NCI-H1930 (cell line): Measurements from ENCODE around the gene MRC2.
"Not testable (repeated sequence)": the region's sequence is repeated elsewhere in the genome, so short reads cannot be mapped to it uniquely, and the experiment has no call there.

Experiments
- DNase-seq, 2 experiments: peaks; one replicate each; lab custom pipeline; 2025; lab: John Stamatoyannopoulos, UW

Gene MRC2

DNA sequence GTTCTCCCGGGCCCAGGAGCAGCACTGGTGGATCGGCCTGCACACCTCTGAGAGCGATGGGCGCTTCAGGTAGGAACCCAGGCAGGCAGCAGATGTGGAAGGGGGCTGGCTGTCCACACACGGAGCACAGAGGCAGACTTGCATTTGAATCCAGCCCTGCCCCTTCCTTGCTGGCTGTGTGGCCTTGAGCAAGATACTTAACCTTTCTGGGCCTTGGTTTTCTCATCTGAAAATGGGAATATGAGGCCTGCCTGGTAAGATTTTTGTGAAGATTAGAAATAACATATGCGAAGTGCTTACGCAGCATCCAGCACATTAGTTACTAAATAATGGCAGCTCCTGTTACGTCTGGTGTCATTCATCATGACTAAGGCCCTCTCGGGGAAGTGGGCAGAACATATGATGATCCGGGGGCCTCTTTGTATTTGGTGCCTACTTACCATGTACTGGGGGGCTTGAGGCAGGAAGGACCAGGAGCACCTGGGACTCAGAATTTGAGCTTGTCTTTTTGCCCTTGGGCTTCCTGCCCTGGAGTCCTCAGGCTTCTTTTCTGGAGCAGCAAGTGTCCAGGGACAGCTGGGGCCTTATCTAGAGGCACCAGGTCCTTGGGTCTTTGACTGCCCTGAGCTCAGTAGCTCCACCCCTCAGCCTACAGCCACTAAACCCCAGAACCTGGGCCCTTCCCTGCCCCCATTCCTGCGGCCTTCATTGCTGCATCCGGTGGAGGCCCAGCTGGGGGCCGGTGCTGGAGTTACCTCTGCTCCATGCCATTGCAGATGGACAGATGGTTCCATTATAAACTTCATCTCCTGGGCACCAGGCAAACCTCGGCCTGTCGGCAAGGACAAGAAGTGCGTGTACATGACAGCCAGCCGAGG, 53.8 kb downstream of the MRC2 start:
- DNase-seq: no peak

DNA sequence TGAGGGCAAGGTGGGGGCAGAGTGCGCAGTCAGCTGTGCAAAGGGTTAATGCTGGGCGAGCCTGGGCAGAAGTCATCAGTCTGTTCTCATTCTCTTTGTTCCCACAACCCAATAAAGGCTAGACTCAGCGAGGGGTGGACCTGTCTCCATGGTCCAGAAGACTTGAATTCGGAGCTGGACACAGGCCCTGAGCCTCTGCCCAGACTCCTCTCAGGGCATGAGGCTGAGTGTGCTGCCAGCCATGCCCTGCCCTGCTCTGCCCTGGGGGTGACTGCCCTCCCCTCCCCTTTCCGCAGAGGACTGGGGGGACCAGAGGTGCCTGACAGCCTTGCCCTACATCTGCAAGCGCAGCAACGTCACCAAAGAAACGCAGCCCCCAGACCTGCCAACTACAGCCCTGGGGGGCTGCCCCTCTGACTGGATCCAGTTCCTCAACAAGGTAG, 54.5 kb downstream of the MRC2 start:
- no peak for DNase-seq

GRCh38 chr17:62684179-62684578, 56.7 kb downstream of the MRC2 start:
- no peak for DNase-seq

- no peak for DNase-seq
These were observed 60.5 kb downstream of the MRC2 start for GRCh38 chr17:62687997-62688396.

GRCh38 chr17:62688398-62689160, 61.1 kb downstream of the MRC2 start:
- no peak for DNase-seq

DNA sequence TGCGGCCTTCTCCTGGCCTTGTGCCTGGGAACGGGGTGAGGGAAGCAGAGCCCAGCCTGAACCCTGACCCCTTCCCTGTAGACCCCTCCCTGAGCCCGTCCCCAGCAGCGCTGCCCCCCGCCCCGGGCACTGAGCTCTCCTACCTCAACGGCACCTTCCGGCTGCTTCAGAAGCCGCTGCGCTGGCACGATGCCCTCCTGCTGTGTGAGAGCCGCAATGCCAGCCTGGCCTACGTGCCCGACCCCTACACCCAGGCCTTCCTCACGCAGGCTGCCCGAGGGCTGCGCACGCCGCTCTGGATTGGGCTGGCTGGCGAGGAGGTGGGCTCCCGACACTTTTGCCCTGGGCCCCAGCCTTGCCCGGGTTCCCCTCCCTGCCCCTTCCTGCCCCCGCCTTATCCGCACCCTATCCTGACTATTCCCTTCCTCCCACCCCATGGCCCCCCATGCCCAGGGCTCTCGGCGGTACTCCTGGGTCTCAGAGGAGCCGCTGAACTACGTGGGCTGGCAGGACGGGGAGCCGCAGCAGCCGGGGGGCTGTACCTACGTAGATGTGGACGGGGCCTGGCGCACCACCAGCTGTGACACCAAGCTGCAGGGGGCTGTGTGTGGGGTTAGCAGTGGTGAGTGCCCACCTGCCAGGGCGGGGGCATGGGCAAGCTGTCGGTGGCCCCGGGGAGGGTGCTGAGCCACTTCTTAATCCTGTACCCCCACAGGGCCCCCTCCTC, 62.1 kb downstream of the MRC2 start:
- no peak for DNase-seq

GRCh38 chr17:62690168-62690897, 62.9 kb downstream of the MRC2 start:
- DNase-seq: peak in 1 of 2 experiments; percentile 11

GRCh38 chr17:62691589-62691915, 64.1 kb downstream of the MRC2 start:
- DNase-seq: not testable (repeated sequence)

- DNase-seq: no peak
These were observed 64.7 kb downstream of the MRC2 start for GRCh38 chr17:62692159-62692651.

DNA sequence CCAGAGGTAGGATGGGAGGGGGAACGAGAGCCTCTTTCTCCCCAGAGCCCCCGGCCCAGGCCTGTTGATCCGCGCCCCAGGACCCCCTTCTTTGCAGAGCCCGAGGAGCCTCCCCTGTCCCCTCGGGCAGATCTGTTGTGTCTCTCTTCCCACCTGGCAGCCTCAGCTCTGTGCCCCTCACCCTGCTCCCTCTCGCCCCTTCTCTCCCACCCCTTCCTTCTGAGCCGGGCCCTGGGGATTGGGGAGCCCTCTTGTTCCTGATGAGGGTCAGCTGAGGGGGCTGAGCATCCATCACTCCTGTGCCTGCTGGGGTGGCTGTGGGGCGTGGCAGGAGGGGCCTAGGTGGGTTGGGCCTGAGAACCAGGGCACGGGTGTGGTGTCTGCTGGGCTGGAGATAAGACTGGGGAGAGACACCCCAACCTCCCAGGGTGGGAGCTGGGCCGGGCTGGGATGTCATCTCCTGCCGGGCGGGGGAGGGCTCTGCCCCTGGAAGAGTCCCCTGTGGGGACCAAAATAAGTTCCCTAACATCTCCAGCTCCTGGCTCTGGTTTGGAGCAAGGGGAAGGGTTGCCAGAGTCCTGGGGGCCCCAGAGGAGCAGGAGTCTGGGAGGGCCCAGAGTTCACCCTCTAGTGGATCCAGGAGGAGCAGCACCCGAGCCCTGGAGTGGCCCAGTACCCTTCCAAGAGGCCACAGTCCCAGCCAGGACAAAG, 65.4 kb downstream of the MRC2 start:
- DNase-seq: no peak

DNA sequence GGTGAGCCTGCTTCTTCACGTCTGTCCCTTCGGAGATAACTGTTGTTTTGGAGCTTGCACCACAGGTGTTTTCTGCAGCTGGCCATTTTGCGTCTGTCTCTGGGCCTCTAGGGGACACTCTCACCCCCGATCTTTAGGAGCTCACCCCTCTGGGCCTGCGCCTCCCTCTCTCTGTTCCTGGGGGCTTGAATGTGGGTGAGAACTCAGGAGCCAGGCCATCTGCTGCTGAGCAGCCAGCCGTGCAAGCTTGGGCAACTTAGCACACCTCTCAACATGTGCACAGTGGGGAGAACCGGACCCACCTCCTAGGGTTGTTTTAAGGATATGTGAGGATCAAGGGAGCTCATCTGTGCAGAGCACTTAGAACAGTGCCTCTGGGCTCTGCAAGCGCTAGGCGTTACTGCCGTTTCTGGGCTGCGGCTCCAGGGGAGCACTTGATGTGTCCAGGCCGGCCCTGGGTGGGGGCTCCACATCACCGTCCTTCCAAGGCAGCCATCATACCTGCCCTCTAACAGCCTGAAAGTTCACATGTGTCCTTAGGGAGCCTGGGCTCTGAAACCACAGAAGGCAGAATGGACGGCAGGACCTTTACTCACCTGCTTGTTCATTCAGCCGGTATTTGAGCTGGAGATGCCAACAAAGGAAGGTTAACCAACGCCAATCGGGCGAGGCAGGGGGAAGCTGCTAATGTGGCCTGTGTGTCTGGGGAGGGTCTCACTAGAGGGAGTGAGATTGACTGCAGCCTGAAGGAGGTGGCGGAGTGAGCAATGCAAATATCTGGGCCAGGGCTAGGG, 66.3 kb downstream of the MRC2 start:
- no peak for DNase-seq

DNA sequence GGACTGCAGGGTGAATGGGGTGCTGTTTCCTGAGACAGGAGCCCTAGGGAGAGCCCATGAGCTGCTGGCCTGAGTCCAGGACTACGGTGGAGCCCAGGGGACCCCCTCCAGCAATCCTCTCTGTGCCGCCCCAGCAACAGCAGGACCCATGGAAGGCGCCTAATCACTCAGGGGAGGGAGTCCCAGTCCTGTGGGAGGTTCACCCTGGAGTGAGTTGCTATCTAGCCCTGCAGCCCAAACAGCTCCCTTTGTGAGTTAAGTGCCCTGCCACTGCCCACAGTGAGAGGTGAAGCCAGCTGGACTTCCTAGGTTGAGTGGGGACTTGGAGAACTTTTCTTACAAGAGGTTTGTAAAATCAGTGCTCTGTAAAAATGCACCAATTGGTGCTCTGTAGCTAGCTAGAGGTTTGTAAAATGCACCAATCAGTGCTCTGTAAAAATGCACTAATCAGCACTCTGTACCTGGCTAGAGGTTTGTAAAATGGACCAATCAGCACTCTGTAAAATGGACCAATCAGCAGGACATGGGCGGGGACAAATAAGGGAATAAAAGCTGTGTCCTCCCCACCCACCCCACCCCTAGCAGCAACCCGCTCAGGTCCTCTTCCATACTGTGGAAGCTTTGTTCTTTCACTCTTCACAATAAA, 67.7 kb downstream of the MRC2 start:
- DNase-seq: not testable (repeated sequence)

- no peak for DNase-seq
These were observed 68.8 kb downstream of the MRC2 start for GRCh38 chr17:62696256-62696655.

DNA sequence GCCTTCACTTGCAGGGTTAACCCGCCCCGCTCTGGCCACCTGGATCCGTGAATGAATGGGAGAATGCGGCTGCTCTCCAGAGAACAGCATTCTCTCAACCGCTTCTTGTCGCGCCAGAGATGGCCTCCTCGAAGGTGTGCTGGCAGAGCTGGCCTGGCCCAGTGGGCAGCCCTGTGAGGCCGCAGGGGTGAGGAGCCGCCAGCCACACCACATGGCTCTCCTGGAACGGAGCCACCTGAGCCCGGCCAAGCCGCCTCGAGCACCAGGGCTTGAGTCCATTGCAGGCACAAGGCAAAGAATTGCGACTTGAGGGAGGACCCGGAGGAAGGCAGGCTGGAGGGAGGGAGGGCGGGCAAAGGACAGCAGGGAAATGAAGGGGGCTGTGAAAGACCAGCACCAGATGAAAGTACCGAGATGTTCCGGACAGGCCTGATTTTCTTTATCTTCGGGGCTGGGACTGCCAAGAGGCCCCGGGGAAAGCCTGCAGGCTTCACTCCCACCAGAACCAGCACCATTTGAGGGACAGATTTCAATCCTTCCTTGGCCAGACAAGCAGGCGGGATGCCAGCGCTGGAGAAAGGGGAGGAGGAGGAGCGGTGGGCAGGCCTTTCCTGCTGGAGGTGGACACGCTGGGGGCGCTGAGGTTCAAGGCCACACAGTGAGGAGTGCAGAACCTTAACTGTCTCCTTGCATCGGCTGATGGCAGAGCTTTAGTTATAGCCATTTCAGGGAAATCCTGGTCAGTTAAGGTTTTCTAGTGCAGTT, 69.4 kb downstream of the MRC2 start:
- DNase-seq: no peak

DNA sequence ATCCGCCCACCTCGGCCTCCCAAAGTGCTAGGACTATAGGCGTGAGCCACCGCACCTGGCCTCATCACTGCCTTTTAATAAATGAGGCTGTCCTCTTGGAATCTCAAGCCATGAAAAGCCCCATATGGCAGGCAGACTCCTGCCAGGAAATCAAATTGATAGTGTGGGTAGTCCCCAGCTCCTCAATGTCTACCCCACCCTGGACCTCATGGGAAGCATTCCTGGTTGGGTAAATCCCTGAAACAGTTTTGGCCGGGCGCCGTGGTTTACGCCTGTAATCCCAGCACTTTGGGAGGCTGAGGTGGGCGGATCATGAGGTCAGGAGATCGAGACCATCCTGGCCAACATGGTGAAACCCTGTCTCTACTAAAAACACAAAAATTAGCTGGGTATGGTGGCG, 71.0 kb downstream of the MRC2 start:
- DNase-seq: not testable (repeated sequence)

- no peak for DNase-seq
These were observed 73.7 kb downstream of the MRC2 start for GRCh38 chr17:62700964-62701705.

- no peak for DNase-seq
These were observed 74.2 kb downstream of the MRC2 start for GRCh38 chr17:62701706-62702085.

GRCh38 chr17:62702746-62703260, 75.3 kb downstream of the MRC2 start:
- DNase-seq: no peak
